ENCODE results near the gene PXMP2.
"Not testable (repeated sequence)": the region's sequence is repeated elsewhere in the genome, so short reads cannot be mapped to it uniquely, and the experiment has no call there.

PXMP2 gene

DNA sequence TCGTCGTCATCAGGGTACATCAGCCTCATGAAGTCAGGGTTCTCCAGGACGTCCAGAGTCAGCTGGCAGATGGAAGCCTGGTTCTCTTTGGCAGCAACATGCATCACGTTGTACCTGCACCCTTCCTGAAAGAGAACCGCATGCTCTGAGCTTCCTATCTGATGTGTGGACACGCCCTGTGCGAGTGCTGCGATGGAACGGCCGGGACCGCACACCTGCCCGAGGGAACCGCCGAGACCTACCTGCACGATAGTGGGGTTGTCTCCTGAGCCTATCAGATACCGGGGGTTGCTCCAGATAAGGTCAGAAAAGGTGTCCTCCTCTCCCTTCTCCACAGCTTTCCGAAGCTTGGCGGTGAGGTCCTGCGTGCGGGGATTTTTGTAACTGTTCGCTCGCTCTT is 60.5 kb downstream of the PXMP2 start:
- Histone ChIP-seq H3K27ac (replicated peaks) (no peak overlapping the region), H3K4me3 (replicated peaks; ENCODE audit: insufficient read depth, low read length) (no peak overlapping the region), H3K27me3 (ENCODE audit: insufficient read depth, poor library complexity, severe bottlenecking) (no peaks in the 10 kb centered on the region)
- no peak for TF ChIP-seq GABPA (IDR thresholded peaks at IDR 0.05; ENCODE audit: low read depth)
- no peak for TF ChIP-seq POLR2AphosphoS5 (IDR thresholded peaks at IDR 0.05; ENCODE audit: low read depth)
- TF ChIP-seq, protein P1, sequence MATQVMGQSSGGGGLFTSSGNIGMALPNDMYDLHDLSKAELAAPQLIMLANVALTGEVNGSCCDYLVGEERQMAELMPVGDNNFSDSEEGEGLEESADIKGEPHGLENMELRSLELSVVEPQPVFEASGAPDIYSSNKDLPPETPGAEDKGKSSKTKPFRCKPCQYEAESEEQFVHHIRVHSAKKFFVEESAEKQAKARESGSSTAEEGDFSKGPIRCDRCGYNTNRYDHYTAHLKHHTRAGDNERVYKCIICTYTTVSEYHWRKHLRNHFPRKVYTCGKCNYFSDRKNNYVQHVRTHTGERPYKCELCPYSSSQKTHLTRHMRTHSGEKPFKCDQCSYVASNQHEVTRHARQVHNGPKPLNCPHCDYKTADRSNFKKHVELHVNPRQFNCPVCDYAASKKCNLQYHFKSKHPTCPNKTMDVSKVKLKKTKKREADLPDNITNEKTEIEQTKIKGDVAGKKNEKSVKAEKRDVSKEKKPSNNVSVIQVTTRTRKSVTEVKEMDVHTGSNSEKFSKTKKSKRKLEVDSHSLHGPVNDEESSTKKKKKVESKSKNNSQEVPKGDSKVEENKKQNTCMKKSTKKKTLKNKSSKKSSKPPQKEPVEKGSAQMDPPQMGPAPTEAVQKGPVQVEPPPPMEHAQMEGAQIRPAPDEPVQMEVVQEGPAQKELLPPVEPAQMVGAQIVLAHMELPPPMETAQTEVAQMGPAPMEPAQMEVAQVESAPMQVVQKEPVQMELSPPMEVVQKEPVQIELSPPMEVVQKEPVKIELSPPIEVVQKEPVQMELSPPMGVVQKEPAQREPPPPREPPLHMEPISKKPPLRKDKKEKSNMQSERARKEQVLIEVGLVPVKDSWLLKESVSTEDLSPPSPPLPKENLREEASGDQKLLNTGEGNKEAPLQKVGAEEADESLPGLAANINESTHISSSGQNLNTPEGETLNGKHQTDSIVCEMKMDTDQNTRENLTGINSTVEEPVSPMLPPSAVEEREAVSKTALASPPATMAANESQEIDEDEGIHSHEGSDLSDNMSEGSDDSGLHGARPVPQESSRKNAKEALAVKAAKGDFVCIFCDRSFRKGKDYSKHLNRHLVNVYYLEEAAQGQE (IDR thresholded peaks at IDR 0.05; ENCODE audit: insufficient replicate concordance, low read depth), result no peak
- no peak for TF ChIP-seq SPI1 (IDR thresholded peaks at IDR 0.05; ENCODE audit: borderline replicate concordance, low read depth)
- no peak for DNase-seq (ENCODE audit: low read depth in 1 of 2, low spot score in 1 of 2)

DNA sequence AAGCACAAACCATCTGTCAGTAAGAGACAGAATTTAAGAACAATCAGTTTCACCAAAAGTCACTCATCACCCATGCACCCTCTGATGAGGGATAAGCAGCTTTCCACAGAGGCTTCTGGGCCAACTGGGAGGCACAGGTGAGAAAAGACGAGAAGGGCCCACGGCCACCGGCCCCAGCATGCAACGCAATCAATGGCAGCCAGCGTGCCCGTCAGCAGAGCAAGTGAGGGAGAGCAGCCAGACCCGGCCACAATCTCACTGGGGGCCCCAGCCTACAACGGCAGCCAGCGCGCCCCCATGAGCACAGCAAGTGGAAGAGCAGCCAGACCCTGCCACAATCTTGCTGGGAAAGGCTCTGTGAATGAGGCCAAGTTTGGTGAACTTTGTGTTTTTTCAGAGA is 60.9 kb downstream of the PXMP2 start:
- H3K4me3 ChIP-seq (replicated peaks; ENCODE audit: insufficient read depth, low read length), result no peak overlapping the region
- TF ChIP-seq SPI1 (IDR thresholded peaks at IDR 0.05; ENCODE audit: borderline replicate concordance, low read depth) (no peak), GABPA (IDR thresholded peaks at IDR 0.05; ENCODE audit: low read depth) (no peak), POLR2AphosphoS5 (IDR thresholded peaks at IDR 0.05; ENCODE audit: low read depth) (no peak), CTCF (IDR thresholded peaks at IDR 0.05; ENCODE audit: insufficient read depth, low read length) (no peak)
- TF ChIP-seq, protein P1 (IDR thresholded peaks at IDR 0.05; ENCODE audit: insufficient replicate concordance, low read depth), result no peak
- no peaks in the 10 kb centered on the region for H3K27me3 ChIP-seq (ENCODE audit: insufficient read depth, poor library complexity, severe bottlenecking)
- DNase-seq (ENCODE audit: low read depth in 1 of 2, low spot score in 1 of 2), result no peak
- no peak overlapping the region for H3K27ac ChIP-seq (replicated peaks)

- H3K27ac ChIP-seq (replicated peaks); H3K27me3 ChIP-seq (ENCODE audit: insufficient read depth, poor library complexity, severe bottlenecking); H3K4me3 ChIP-seq (replicated peaks; ENCODE audit: insufficient read depth, low read length); DNase-seq (ENCODE audit: low read depth in 1 of 2, low spot score in 1 of 2): not testable (repeated sequence)
Observed at GRCh38 chr12:132753670-132754069, 66.3 kb downstream of the PXMP2 start.

DNA sequence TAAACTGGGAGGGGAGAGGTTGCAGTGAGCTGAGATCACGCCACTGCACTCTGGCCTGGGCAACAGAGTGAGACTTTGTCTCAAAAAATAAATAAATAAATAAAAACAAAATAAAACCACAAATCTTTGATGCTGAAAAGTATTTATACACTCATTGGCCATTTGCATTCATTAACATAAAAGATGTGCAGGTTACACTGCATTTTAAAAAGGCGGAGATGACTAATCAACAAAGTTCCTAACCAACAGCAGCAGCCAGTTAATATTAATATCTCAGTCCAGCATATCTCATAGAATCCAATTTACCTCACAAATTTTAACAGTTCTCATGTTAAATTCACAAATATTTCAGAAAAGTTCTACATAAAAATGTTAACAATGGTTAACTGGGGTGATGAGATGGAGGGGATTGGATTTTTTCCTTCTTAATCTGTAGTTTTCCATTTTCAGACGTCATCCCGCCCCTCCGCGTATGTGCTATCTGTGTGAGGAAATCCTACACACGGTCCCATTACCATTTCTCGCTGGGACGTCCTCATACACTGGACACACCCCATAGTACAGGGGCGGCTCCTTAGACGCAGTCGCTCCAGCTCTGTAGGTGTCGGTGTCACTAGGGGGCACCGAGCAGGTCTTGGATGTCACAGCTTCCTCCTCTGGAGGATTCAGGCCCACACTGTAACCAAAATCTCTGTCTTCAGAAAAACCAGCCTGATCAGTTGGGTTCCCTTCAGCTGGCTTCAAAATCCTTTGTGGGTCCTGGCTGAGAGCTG is 67.0 kb downstream of the PXMP2 start:
- no peak overlapping the region for H3K4me3 ChIP-seq (replicated peaks; ENCODE audit: insufficient read depth, low read length)
- no peak for DNase-seq (ENCODE audit: low read depth in 1 of 2, low spot score in 1 of 2)
- no peak overlapping the region for H3K27ac ChIP-seq (replicated peaks)
- TF ChIP-seq POLR2AphosphoS5 (IDR thresholded peaks at IDR 0.05; ENCODE audit: low read depth) (no peak), SPI1 (IDR thresholded peaks at IDR 0.05; ENCODE audit: borderline replicate concordance, low read depth) (no peak), GABPA (IDR thresholded peaks at IDR 0.05; ENCODE audit: low read depth) (no peak), CTCF (IDR thresholded peaks at IDR 0.05; ENCODE audit: insufficient read depth, low read length) (no peak)
- TF ChIP-seq, protein P1 (IDR thresholded peaks at IDR 0.05; ENCODE audit: insufficient replicate concordance, low read depth), result no peak
- no peaks in the 10 kb centered on the region for H3K27me3 ChIP-seq (ENCODE audit: insufficient read depth, poor library complexity, severe bottlenecking)

Measured in HL-60 (cell line).